K562 (cell line): ENCODE data around the gene MOSPD3. TPM values are rescaled to one million over a fixed set of nuclear protein-coding genes. Genes with fewer than 3 reads are reported as not detected.
A peak's percentile ranks its signal among the peaks of the same experiment; 100 is the strongest.

Experiments
- BRF1 ChIP-seq: IDR thresholded peaks from 3 replicates; pipeline ENCODE4 v1.6.1; 2011; ENCODE audit warnings: borderline replicate concordance, mild to moderate bottlenecking; ENCODE audit not compliant: insufficient read length; ENCODE audit errors: extremely low read depth
- CHD2 ChIP-seq: IDR thresholded peaks from 2 replicates; pipeline ENCODE4 v1.6.1; 2011; ENCODE audit warnings: low read depth, low read length
- FOXM1 ChIP-seq, 2 experiments: fragments of 450-650 bp in 1 of 2; sonication (generic) in 1 of 2; formaldehyde crosslinking in 1 of 2; IDR thresholded peaks; 2 replicates each; pipeline versions ENCODE4 v1.6.1 to v1.9.0; 2017 to 2022; ENCODE audit warnings: low read depth in 2 of 2, mild to moderate bottlenecking in 2 of 2, missing genetic modification reagents in 1 of 2, moderate library complexity in 1 of 2
- HNRNPLL ChIP-seq: fragments of 200-400 bp; formaldehyde crosslinking; IDR thresholded peaks from 2 replicates; pipeline ENCODE4 v1.6.1; 2017; ENCODE audit warnings: low read length, low read depth, mild to moderate bottlenecking; ENCODE audit not compliant: poor library complexity, severe bottlenecking
- NBN ChIP-seq: fragments of 450-650 bp; IDR thresholded peaks from 2 replicates; pipeline ENCODE4 v1.6.1; 2016; ENCODE audit warnings: low read depth, mild to moderate bottlenecking
- NCOR1 ChIP-seq: fragments of 450-650 bp; IDR thresholded peaks from 2 replicates; pipeline ENCODE4 v1.6.1; 2016; ENCODE audit warnings: mild to moderate bottlenecking, moderate library complexity
- NFE2 ChIP-seq: IDR thresholded peaks from 2 replicates; pipeline ENCODE4 v1.6.1; 2014; ENCODE audit warnings: antibody characterized with exemption, low read depth
- SRF ChIP-seq, 2 experiments: fragments of 250-450, 450-650 bp in 1 of 2; sonication (Bioruptor Pico) in 1 of 2; sonication (generic) in 1 of 2; formaldehyde crosslinking; IDR thresholded peaks; 2 replicates each; pipeline versions ENCODE4 v1.5.0 to v1.5.1; 2020 to 2022; ENCODE audit warnings: mild to moderate bottlenecking in 1 of 2, missing genetic modification reagents in 1 of 2
- TAF7 ChIP-seq: fragments of 450-650 bp; IDR thresholded peaks from 2 replicates; pipeline ENCODE4 v1.6.1; 2016; ENCODE audit warnings: missing genetic modification characterization, missing compliant biosample characterization
- TCF7L2 ChIP-seq: fragments of 150-350 bp; IDR thresholded peaks from 2 replicates; pipeline ENCODE4 v1.6.1; 2016; ENCODE audit warnings: low read depth, mild to moderate bottlenecking, low read length, moderate library complexity
- ZBTB17 ChIP-seq: fragments of 450-650 bp; formaldehyde crosslinking; IDR thresholded peaks from 2 replicates; pipeline ENCODE4 v1.4.0; 2020; ENCODE audit warnings: mild to moderate bottlenecking
- ZC3H11A ChIP-seq: IDR thresholded peaks from 2 replicates; pipeline ENCODE4 v1.6.1; 2012; ENCODE audit warnings: low read depth, low read length, improper control_type of control experiment
- ZNF324 ChIP-seq: fragments of 250-450 bp; sonication (Bioruptor Pico); IDR thresholded peaks from 2 replicates; pipeline ENCODE4 v1.4.0; 2020; ENCODE audit warnings: mild to moderate bottlenecking
- ZNF41 ChIP-seq: fragments of 250-450 bp; sonication (Bioruptor Pico); conservative IDR thresholded peaks from 2 replicates; pipeline ENCODE4 v1.4.0; 2020; ENCODE audit warnings: mild to moderate bottlenecking
- ZNF507 ChIP-seq: conservative IDR thresholded peaks from 2 replicates; pipeline ENCODE4 v1.6.1; 2017; ENCODE audit warnings: missing genetic modification characterization, missing compliant biosample characterization
- polyA plus RNA-seq, 8 experiments: library from polyadenylated mRNA; depleted of rRNA in 4 of 8; stranded (reverse) in 5 of 8; unstranded in 3 of 8; fragments of >200 nt; fragmentation: Nextera tagmentation in 2 of 8; fragmentation: Illumina TruSeq in 1 of 8; extraction: Ambion mirVana in 2 of 8; extraction: Trizol in 1 of 8; gene quantifications; 2 replicates each; pipeline versions ENCODE4 v1.2.1 to v1.2.3, GENCODE V29; 2011 to 2014; ENCODE audit warnings: inconsistent platforms in 1 of 8, missing spikeins in 1 of 8
- total RNA-seq, 7 experiments: library from RNA; depleted of rRNA in 6 of 7; stranded (reverse); fragments of >200 nt in 6 of 7; fragmentation: Illumina TruSeq in 2 of 7; extraction: Trizol in 2 of 7; gene quantifications; 2 replicates each; pipeline versions ENCODE4 v1.2.1 to v1.2.3, GENCODE V29; 2011 to 2021; ENCODE audit warnings: low replicate concordance in 1 of 7
- TF ChIP-seq, protein P1 (sequence below), 2 experiments: fragments of 450-650 bp; conservative IDR thresholded peaks; 2 replicates each; pipeline ENCODE4 v1.6.1; 2017; ENCODE audit warnings: mild to moderate bottlenecking in 2 of 2, moderate library complexity in 2 of 2
- TF ChIP-seq, protein P2 (sequence below): sonication (generic); IDR thresholded peaks from 2 replicates; pipeline ENCODE4 v1.6.1; 2016
- TF ChIP-seq, protein P3 (sequence below): sonication (generic); formaldehyde crosslinking; IDR thresholded peaks from 2 replicates; pipeline ENCODE4 v1.8.0; 2022; ENCODE audit warnings: mild to moderate bottlenecking, missing genetic modification reagents
- TF ChIP-seq, protein P4 (sequence below): sonication (generic); formaldehyde crosslinking; IDR thresholded peaks from 2 replicates; pipeline ENCODE4 v1.8.1; 2023; ENCODE audit warnings: mild to moderate bottlenecking, missing genetic modification reagents

MOSPD3 gene
- total and polyA plus RNA-seq, 9 of the 15 experiments (the other 6 are each of a cell fraction or from before 2014, with no cell fraction given) = 1.4 to 32.1 (median 7.3) TPM

DNA sequence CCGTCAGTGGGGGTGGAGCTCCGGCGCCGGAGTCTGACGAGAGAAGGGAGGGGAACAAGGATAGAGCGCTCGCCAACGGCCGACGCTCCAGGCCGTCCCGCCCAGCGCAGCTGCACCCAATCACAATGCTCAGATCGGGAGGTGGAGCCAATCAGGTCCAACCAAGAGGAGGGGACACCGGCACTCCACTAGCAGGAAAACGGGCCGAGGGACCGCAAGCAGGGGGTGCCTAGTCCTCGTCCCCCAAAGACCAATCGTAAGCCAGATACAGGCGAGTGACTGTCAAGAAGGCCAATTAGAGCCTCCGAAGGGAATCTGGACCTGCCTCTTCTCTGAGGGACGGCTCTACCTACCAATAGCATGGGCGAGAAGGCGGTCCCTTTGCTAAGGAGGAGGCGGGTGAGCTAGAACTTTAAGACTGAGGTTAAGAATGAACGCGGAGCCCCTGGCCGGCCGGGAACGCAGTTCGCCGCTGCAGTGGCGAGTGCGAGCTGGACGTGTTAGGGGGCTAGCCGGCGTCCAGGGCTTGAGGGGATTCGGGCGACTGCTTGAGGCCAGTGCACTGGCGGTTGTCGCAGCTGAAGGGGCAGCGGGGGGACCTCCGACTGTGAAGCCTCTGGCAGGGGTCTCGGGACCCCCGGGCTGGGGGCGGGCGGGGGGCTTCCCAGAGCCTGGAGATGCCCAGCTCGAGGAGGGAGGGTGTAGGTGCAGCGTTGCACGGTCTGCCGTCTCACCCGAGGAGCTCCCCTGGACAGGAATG, 25.9 kb upstream of the MOSPD3 start, which contains the start of gene FBXO24 (continued):
- TF ChIP-seq HNRNPLL (peak; percentile 74), ZNF41 (CRISPR knock-in tag) (no peak), SRF (CRISPR knock-in tag; IDR thresholded peaks at IDR 0.05) (peak in 1 of 2 experiments; percentile 36; a peak in 1 of 4 replicates), TAF7 (tag) (peak; percentile 51), FOXM1 (IDR thresholded peaks at IDR 0.05; ENCODE audit: low read depth) (peak; percentile 92; the same call in 1 of the 2 replicates), FOXM1 (CRISPR knock-in tag; IDR thresholded peaks at IDR 0.05; ENCODE audit: low read depth) (peak; percentile 38), ZC3H11A (no peak), TCF7L2 (peak; percentile 80), NBN (no peak), NCOR1 (no peak), ZBTB17 (CRISPR knock-in tag) (0 out of 2 replicates have a peak, but pooled peaks have one; percentile 36), BRF1 (no peak), NFE2 (0 out of 2 replicates have a peak, but pooled peaks have one; percentile 16), ZNF507 (tag) (no peak), CHD2 (peak; percentile 96), ZNF324 (CRISPR knock-in tag) (no peak)
- TF ChIP-seq, protein P1, sequence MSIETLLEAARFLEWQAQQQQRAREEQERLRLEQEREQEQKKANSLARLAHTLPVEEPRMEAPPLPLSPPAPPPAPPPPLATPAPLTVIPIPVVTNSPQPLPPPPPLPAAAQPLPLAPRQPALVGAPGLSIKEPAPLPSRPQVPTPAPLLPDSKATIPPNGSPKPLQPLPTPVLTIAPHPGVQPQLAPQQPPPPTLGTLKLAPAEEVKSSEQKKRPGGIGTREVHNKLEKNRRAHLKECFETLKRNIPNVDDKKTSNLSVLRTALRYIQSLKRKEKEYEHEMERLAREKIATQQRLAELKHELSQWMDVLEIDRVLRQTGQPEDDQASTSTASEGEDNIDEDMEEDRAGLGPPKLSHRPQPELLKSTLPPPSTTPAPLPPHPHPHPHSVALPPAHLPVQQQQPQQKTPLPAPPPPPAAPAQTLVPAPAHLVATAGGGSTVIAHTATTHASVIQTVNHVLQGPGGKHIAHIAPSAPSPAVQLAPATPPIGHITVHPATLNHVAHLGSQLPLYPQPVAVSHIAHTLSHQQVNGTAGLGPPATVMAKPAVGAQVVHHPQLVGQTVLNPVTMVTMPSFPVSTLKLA (conservative IDR thresholded peaks at IDR 0.05) = peak in 1 of 2 experiments; percentile 63; a peak in 1 of 4 replicates
- TF ChIP-seq, protein P2, sequence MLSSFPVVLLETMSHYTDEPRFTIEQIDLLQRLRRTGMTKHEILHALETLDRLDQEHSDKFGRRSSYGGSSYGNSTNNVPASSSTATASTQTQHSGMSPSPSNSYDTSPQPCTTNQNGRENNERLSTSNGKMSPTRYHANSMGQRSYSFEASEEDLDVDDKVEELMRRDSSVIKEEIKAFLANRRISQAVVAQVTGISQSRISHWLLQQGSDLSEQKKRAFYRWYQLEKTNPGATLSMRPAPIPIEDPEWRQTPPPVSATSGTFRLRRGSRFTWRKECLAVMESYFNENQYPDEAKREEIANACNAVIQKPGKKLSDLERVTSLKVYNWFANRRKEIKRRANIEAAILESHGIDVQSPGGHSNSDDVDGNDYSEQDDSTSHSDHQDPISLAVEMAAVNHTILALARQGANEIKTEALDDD = peak; percentile 77; the same call in 1 of the 2 replicates
- TF ChIP-seq, protein P3, sequence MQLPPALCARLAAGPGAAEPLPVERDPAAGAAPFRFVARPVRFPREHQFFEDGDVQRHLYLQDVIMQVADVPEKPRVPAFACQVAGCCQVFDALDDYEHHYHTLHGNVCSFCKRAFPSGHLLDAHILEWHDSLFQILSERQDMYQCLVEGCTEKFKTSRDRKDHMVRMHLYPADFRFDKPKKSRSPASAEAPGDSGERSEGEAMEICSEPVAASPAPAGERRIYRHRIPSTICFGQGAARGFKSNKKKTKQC (CRISPR knock-in tag) = 0 out of 2 replicates have a peak, but pooled peaks have one; percentile 35
- TF ChIP-seq, protein P4, sequence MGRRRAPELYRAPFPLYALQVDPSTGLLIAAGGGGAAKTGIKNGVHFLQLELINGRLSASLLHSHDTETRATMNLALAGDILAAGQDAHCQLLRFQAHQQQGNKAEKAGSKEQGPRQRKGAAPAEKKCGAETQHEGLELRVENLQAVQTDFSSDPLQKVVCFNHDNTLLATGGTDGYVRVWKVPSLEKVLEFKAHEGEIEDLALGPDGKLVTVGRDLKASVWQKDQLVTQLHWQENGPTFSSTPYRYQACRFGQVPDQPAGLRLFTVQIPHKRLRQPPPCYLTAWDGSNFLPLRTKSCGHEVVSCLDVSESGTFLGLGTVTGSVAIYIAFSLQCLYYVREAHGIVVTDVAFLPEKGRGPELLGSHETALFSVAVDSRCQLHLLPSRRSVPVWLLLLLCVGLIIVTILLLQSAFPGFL (CRISPR knock-in tag) = no peak
